GM19455 (cell line): Measurements from ENCODE around the gene USP17L24.
"Not testable (repeated sequence)": the region's sequence is repeated elsewhere in the genome, so short reads cannot be mapped to it uniquely, and the experiment has no call there.

ENCODE experiments used
- ATAC-seq: cut with Tn5 transposase; IDR thresholded peaks from one replicate; pipeline ENCODE4 v1.9.1; 2021; ENCODE audit not compliant: unreplicated experiment

Gene USP17L24, protein sequence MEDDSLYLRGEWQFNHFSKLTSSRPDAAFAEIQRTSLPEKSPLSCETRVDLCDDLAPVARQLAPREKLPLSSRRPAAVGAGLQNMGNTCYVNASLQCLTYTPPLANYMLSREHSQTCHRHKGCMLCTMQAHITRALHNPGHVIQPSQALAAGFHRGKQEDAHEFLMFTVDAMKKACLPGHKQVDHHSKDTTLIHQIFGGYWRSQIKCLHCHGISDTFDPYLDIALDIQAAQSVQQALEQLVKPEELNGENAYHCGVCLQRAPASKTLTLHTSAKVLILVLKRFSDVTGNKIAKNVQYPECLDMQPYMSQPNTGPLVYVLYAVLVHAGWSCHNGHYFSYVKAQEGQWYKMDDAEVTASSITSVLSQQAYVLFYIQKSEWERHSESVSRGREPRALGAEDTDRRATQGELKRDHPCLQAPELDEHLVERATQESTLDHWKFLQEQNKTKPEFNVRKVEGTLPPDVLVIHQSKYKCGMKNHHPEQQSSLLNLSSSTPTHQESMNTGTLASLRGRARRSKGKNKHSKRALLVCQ

GRCh38 chr4:9324865-9325264 is at the start of gene USP17L24:
Gene USP17L24 (plus strand): TSS chr4:9325165. CDS start chr4:9325165, 0 bp downstream.
- ATAC-seq, result not testable (repeated sequence)

DNA sequence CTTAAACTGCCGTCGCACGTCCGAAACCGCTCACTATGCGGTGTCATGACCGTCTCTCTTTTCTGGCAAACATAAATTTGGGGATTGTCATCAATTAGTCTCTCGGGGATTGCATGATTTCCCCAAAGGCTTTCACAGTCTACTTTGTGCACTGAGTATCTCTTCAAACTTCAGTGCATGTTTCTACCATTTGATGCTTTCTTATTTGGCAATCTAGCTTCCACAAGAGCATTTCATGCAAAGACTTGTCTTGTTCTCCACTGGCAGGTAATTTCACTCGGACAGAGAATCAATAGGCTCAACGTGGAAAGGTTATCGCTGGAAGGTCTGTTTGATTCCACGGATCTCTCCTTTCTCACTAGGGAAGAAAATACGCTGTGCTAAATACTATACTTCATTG is 774 bp upstream of the USP17L24 start:
- ATAC-seq, result not testable (repeated sequence)

DNA sequence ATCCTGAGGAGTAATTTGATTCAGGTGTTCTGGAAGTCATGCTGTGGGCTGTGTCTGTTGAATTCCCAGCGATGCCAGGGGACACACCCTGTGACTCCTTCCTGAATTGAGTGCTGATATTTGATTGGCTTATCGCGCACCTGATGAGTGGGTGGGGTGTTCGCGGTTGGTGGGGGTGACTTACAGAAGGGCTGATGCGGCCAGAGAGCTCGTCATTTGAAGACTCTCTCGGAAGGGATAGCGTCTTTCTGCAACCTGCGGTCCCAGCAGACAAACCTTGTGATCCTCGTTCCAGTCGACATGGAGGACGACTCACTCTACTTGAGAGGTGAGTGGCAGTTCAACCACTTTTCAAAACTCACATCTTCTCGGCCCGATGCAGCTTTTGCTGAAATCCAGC is 4.6 kb downstream of the USP17L24 start, which contains the start of gene USP17L25:
USP17L25 (plus strand) TSS at position 301 of the 400 bp plus-strand sequence; CDS start at position 301, 0 bp downstream.
- ATAC-seq, result not testable (repeated sequence)

DNA sequence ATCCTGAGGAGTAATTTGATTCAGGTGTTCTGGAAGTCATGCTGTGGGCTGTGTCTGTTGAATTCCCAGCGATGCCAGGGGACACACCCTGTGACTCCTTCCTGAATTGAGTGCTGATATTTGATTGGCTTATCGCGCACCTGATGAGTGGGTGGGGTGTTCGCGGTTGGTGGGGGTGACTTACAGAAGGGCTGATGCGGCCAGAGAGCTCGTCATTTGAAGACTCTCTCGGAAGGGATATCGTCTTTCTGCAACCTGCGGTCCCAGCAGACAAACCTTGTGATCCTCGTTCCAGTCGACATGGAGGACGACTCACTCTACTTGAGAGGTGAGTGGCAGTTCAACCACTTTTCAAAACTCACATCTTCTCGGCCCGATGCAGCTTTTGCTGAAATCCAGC is 9.4 kb downstream of the USP17L24 start, which contains the start of gene USP17L26:
USP17L26 (plus strand) TSS at position 301 of the 400 bp plus-strand sequence; CDS start at position 301, 0 bp downstream.
- ATAC-seq, result not testable (repeated sequence)

DNA sequence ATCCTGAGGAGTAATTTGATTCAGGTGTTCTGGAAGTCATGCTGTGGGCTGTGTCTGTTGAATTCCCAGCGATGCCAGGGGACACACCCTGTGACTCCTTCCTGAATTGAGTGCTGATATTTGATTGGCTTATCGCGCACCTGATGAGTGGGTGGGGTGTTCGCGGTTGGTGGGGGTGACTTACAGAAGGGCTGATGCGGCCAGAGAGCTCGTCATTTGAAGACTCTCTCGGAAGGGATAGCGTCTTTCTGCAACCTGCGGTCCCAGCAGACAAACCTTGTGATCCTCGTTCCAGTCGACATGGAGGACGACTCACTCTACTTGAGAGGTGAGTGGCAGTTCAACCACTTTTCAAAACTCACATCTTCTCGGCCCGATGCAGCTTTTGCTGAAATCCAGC is 14.1 kb downstream of the USP17L24 start, which contains the start of gene USP17L5:
USP17L5 (plus strand) TSS at position 301 of the 400 bp plus-strand sequence; CDS start at position 301, 0 bp downstream.
- not testable (repeated sequence) for ATAC-seq

- not testable (repeated sequence) for ATAC-seq
These were observed 18.9 kb downstream of the USP17L24 start, which contains the start of gene USP17L27 for GRCh38 chr4:9343848-9344247. Gene USP17L27 (plus strand): TSS chr4:9344148. CDS start chr4:9344148, 0 bp downstream.

GRCh38 chr4:9348593-9348992 is 23.6 kb downstream of the USP17L24 start, which contains the start of gene USP17L28:
Gene USP17L28 (plus strand): TSS chr4:9348893. CDS start chr4:9348893, 0 bp downstream.
- ATAC-seq, result not testable (repeated sequence)

GRCh38 chr4:9350866-9351265 is 25.9 kb downstream of the USP17L24 start:
- not testable (repeated sequence) for ATAC-seq

DNA sequence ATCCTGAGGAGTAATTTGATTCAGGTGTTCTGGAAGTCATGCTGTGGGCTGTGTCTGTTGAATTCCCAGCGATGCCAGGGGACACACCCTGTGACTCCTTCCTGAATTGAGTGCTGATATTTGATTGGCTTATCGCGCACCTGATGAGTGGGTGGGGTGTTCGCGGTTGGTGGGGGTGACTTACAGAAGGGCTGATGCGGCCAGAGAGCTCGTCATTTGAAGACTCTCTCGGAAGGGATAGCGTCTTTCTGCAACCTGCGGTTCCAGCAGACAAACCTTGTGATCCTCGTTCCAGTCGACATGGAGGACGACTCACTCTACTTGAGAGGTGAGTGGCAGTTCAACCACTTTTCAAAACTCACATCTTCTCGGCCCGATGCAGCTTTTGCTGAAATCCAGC is 28.4 kb downstream of the USP17L24 start, which contains the start of gene USP17L29:
USP17L29 (plus strand) TSS at position 301 of the 400 bp plus-strand sequence; CDS start at position 301, 0 bp downstream.
- ATAC-seq, result not testable (repeated sequence)

- ATAC-seq, result not testable (repeated sequence)
These were observed 37.9 kb downstream of the USP17L24 start, which contains the start of gene USP17L30 for GRCh38 chr4:9362829-9363228. Gene USP17L30 (plus strand): TSS chr4:9363129. CDS start chr4:9363129, 0 bp downstream.
